Caco-2 (cell line): ENCODE results near the gene NBAS. TPM values are rescaled to one million over a fixed set of nuclear protein-coding genes. Genes with fewer than 3 reads are reported as not detected.
A peak's percentile ranks its signal among the peaks of the same experiment; 100 is the strongest.

Experiments
- BruUV-seq: library from RNA; stranded (reverse); fragments of 400-500 nt; replicated peaks from 2 replicates; lab custom pipeline; 2021; lab: Mats Ljungman, UMichigan
- CTCF ChIA-PET: fragments of 300-600 bp; sonication (Branson Sonifier 250); formaldehyde crosslinking; loops from one replicate; lab custom pipeline; 2022; ENCODE audit warnings: antibody characterized with exemption; lab: Charles Lee
- POLR2A ChIA-PET: fragments of 300-600 bp; sonication (Branson Sonifier 250); formaldehyde crosslinking; loops from one replicate; lab custom pipeline; 2022; ENCODE audit warnings: antibody characterized with exemption; lab: Charles Lee
- DNase-seq, 2 experiments: peaks; one replicate each; pipeline versions ENCODE4 v3.0.0 to v3.0.0-alpha.2; 2020 to 2022
- H3K27me3 ChIP-seq: replicated peaks from 2 replicates; pipeline ENCODE4 v1.6.0; 2011; ENCODE audit warnings: low read length; ENCODE audit not compliant: control insufficient read depth, insufficient read depth
- H3K36me3 ChIP-seq: 2 replicates; pipeline ENCODE4 v1.5.1; 2011; ENCODE audit warnings: low read length; ENCODE audit not compliant: control insufficient read depth, insufficient read depth
- H3K4me1 ChIP-seq: fragments of 250-450 bp; sonication (Bioruptor Pico); 2 replicates; pipeline ENCODE4 v1.5.1; 2020; ENCODE audit warnings: mild to moderate bottlenecking
- H3K4me3 ChIP-seq: 2 replicates; pipeline ENCODE4 v1.5.1; 2011; ENCODE audit warnings: low read depth, mild to moderate bottlenecking, control low read depth, low read length
- H3K9me3 ChIP-seq: fragments of 250-450 bp; sonication (Bioruptor Pico); 2 replicates; pipeline ENCODE4 v1.5.1; 2020; ENCODE audit warnings: mild to moderate bottlenecking, moderate library complexity
- H3K27ac Mint-ChIP-seq: one replicate; pipeline ENCODE4 v1.8.0; 2022; ENCODE audit warnings: mixed read lengths; ENCODE audit not compliant: unreplicated experiment
- H3K27me3 Mint-ChIP-seq: one replicate; pipeline ENCODE4 v1.8.0; 2022; ENCODE audit warnings: mixed read lengths; ENCODE audit not compliant: insufficient read depth, unreplicated experiment
- H3K36me3 Mint-ChIP-seq: one replicate; pipeline ENCODE4 v1.8.0; 2022; ENCODE audit warnings: mild to moderate bottlenecking, mixed read lengths; ENCODE audit not compliant: insufficient read depth, unreplicated experiment
- H3K4me1 Mint-ChIP-seq: one replicate; pipeline ENCODE4 v1.8.0; 2022; ENCODE audit warnings: low read depth, mixed read lengths; ENCODE audit not compliant: unreplicated experiment
- H3K4me3 Mint-ChIP-seq: one replicate; pipeline ENCODE4 v1.8.0; 2022; ENCODE audit warnings: mild to moderate bottlenecking, moderate library complexity, mixed read lengths; ENCODE audit not compliant: unreplicated experiment
- H3K9me3 Mint-ChIP-seq: one replicate; pipeline ENCODE4 v1.8.0; 2022; ENCODE audit warnings: mixed read lengths; ENCODE audit not compliant: unreplicated experiment
- CTCF ChIP-seq, 2 experiments: fragments of 200-600 bp in 1 of 2; IDR thresholded peaks; 1 replicate in 1 of 2; 2 replicates in 1 of 2; pipeline versions ENCODE4 v1.5.1 to v1.8.0; 2011 to 2022; ENCODE audit warnings: antibody characterized with exemption in 1 of 2, control low read depth in 1 of 2, inconsistent platforms in 1 of 2, low read depth in 1 of 2, low read length in 1 of 2, mild to moderate bottlenecking in 1 of 2, moderate library complexity in 1 of 2; ENCODE audit not compliant: insufficient read depth in 1 of 2, severe bottlenecking in 1 of 2, unreplicated experiment in 1 of 2
- intact Hi-C: fragments of 100-400 bp; cut with micrococcal nuclease; formaldehyde crosslinking; loops from one replicate; pipeline ENCODE4 v1.10.0; 2022; ENCODE audit not compliant: unreplicated experiment
- total RNA-seq: library from RNA; stranded (reverse); gene quantifications from 2 replicates; pipeline ENCODE4 v1.2.3, GENCODE V29; 2022

The NBAS gene
- total RNA-seq, 1 experiment from 2014 or later = 31.1 TPM

- intact Hi-C loops = no loop called here
- no peak for DNase-seq
- no peaks in the 10 kb centered on the region for H3K27me3 Mint-ChIP-seq
- no peaks in the 10 kb centered on the region for H3K27me3 ChIP-seq
- H3K4me1 ChIP-seq = no peaks in the 10 kb centered on the region
- H3K4me3 Mint-ChIP-seq = no peak overlapping the region
- ChIA-PET POLR2A (no interaction called here), CTCF (no interaction called here)
- no TSS peak for BruUV-seq
- H3K36me3 ChIP-seq = no peaks in the 10 kb centered on the region
- H3K4me3 ChIP-seq = no peak overlapping the region
- TF ChIP-seq CTCF (IDR thresholded peaks at IDR 0.05; ENCODE audit: insufficient read depth in 1 of 2, low read depth in 1 of 2, low read length in 1 of 2, severe bottlenecking in 1 of 2, unreplicated experiment in 1 of 2) = no peak
- peaks cover 4% of the 10 kb centered on the region for H3K36me3 Mint-ChIP-seq
- no peaks in the 10 kb centered on the region for H3K4me1 Mint-ChIP-seq
- no peak overlapping the region for H3K27ac Mint-ChIP-seq
- no peaks in the 10 kb centered on the region for H3K9me3 Mint-ChIP-seq
- no peaks in the 10 kb centered on the region for H3K9me3 ChIP-seq
These were observed 29.9 kb downstream of the NBAS start for GRCh38 chr2:15531095-15531854.

- intact Hi-C loops = no loop called here
- BruUV-seq = no TSS peak
- Mint-ChIP-seq H3K9me3 (no peaks in the 10 kb centered on the region), H3K4me3 (no peak overlapping the region), H3K27me3 (no peaks in the 10 kb centered on the region), H3K27ac (no peak overlapping the region), H3K4me1 (no peaks in the 10 kb centered on the region), H3K36me3 (peaks cover 11% of the 10 kb centered on the region)
- POLR2A ChIA-PET = no interaction called here
- CTCF ChIA-PET = no interaction called here
- Histone ChIP-seq H3K4me1 (no peaks in the 10 kb centered on the region), H3K27me3 (no peaks in the 10 kb centered on the region), H3K4me3 (no peak overlapping the region), H3K9me3 (no peaks in the 10 kb centered on the region), H3K36me3 (no peaks in the 10 kb centered on the region)
- DNase-seq = peak; percentile 12 to 40
- no peak for TF ChIP-seq CTCF (IDR thresholded peaks at IDR 0.05; ENCODE audit: insufficient read depth in 1 of 2, low read depth in 1 of 2, low read length in 1 of 2, severe bottlenecking in 1 of 2, unreplicated experiment in 1 of 2)
These were observed 33.9 kb downstream of the NBAS start for GRCh38 chr2:15527074-15527739.

DNA sequence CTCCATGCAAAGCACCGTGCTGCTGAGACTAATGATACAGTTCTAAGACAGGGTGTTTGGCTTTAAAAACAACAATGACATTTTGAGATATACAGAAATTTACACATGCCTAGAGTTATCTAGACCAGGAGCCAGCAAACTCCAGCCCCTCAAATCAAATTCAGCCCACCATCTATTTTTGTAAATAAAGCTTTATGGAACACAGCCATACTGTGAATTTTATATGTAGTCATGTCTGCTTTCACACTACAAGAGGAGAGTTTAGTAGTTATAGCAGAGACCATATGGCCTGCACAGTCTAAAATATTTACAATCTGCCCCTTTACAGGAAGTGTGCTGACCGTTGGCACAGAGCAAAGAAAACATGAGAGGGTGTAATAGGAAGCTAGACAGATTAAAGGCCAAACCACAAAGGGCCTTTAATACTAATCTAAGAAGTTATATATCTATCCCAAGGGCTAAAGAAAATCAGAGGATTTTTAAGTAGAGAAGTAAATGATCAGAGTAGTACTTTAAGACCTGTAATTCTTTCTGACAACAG is 39.4 kb downstream of the NBAS start:
- no peaks in the 10 kb centered on the region for H3K27me3 Mint-ChIP-seq
- no peaks in the 10 kb centered on the region for H3K9me3 Mint-ChIP-seq
- H3K4me1 Mint-ChIP-seq = no peaks in the 10 kb centered on the region
- no peaks in the 10 kb centered on the region for H3K4me1 ChIP-seq
- H3K36me3 ChIP-seq = no peaks in the 10 kb centered on the region
- no TSS peak for BruUV-seq
- ChIA-PET CTCF (no interaction called here), POLR2A (no interaction called here)
- no peak overlapping the region for H3K27ac Mint-ChIP-seq
- intact Hi-C loops = no loop called here
- peaks cover 11% of the 10 kb centered on the region for H3K36me3 Mint-ChIP-seq
- no peak for TF ChIP-seq CTCF (IDR thresholded peaks at IDR 0.05; ENCODE audit: insufficient read depth in 1 of 2, low read depth in 1 of 2, low read length in 1 of 2, severe bottlenecking in 1 of 2, unreplicated experiment in 1 of 2)
- H3K4me3 ChIP-seq = no peak overlapping the region
- DNase-seq = no peak
- H3K27me3 ChIP-seq = no peaks in the 10 kb centered on the region
- H3K9me3 ChIP-seq = no peaks in the 10 kb centered on the region
- H3K4me3 Mint-ChIP-seq = no peak overlapping the region
